ENCODE measurements around the gene CYP26B1.

GRCh38 chr2:72185206-72185605 lies 37.5 kb upstream of the CYP26B1 start:
- TF ChIP-seq CTCF (IDR thresholded peaks at IDR 0.05 in 8 of 11, conservative IDR thresholded peaks at IDR 0.05 in 3 of 11) (no peak), POLR2A (IDR thresholded peaks at IDR 0.05) (no peak)

Measured in spleen (tissue), 7 donors.